ENCODE data around the gene CD300LB.

DNA sequence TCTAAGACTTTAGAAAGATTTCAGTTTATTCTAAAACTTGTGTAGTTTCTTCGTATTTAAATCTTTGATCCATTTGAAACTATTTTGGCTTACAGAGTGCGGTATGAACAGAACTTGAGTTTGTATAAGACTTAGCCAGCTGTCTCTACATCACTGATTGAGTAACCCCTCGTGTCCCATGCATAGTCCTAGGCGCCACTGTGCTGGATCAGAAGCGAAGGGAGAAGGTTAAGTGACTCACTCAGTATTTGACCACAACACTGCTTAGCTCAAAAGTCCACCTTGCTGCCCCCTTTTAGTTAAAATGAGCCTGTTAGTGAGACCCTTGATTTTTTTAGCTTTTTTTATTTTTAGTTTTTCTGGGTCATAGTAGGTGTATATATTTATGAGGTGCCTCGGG lies 28.4 kb downstream of the CD300LB start:
- no peak for TF ChIP-seq EZH2 (IDR thresholded peaks at IDR 0.05; ENCODE audit: insufficient read depth, poor library complexity, severe bottlenecking)
- TF ChIP-seq EZH2phosphoT487 (IDR thresholded peaks at IDR 0.05; ENCODE audit: insufficient read depth, low read depth): no peak
